DND-41 (cell line): Measurements from ENCODE around the gene ST6GALNAC4.

ENCODE experiments used
- ATAC-seq: fragments of 200-7000 bp; cut with Tn5 transposase; 3 replicates; pipeline ENCODE4 v1.9.1; 2021; ENCODE audit warnings: low read depth; ENCODE audit not compliant: insufficient read depth
- DNase-seq: peaks from one replicate; pipeline ENCODE4 v3.0.0-alpha.2; 2020
- H2AFZ ChIP-seq: 2 replicates; pipeline ENCODE4 v1.6.0; 2012; ENCODE audit warnings: low read depth, low read length
- H3K27ac ChIP-seq: 2 replicates; pipeline ENCODE4 v1.5.1; 2012; ENCODE audit warnings: low read length, inconsistent platforms
- H3K27me3 ChIP-seq: fragments of 200-600 bp; sonication (generic); 2 replicates; pipeline ENCODE4 v1.6.0; 2012; ENCODE audit warnings: low read length, mild to moderate bottlenecking, inconsistent platforms; ENCODE audit not compliant: insufficient read depth, poor library complexity
- H3K36me3 ChIP-seq: 2 replicates; pipeline ENCODE4 v1.5.1; 2012; ENCODE audit warnings: low read length, inconsistent platforms; ENCODE audit not compliant: insufficient read depth
- H3K4me1 ChIP-seq: 2 replicates; pipeline ENCODE4 v1.5.1; 2012; ENCODE audit warnings: mild to moderate bottlenecking, low read length; ENCODE audit not compliant: insufficient read depth
- H3K4me2 ChIP-seq: 2 replicates; pipeline ENCODE4 v1.6.0; 2012; ENCODE audit warnings: mild to moderate bottlenecking, moderate library complexity, low read length, inconsistent platforms; ENCODE audit not compliant: insufficient read depth
- H3K4me3 ChIP-seq, 2 experiments: fragments of 200-600 bp in 1 of 2; shearing (Covaris generic) in 1 of 2; 2 replicates each; pipeline ENCODE4 v1.5.1; 2012 to 2016; ENCODE audit warnings: inconsistent platforms in 2 of 2, low read length in 2 of 2, mild to moderate bottlenecking in 2 of 2, low read depth in 1 of 2, moderate library complexity in 1 of 2
- H3K79me2 ChIP-seq: 2 replicates; pipeline ENCODE4 v1.6.0; 2012; ENCODE audit warnings: low read length, inconsistent platforms; ENCODE audit not compliant: insufficient read depth
- H3K9ac ChIP-seq: 2 replicates; pipeline ENCODE4 v1.6.0; 2012; ENCODE audit warnings: low read depth, mild to moderate bottlenecking, inconsistent platforms, low read length, moderate library complexity
- H3K9me3 ChIP-seq: 2 replicates; pipeline ENCODE4 v1.5.1; 2012; ENCODE audit warnings: low read length, moderate library complexity, mild to moderate bottlenecking, inconsistent platforms; ENCODE audit not compliant: insufficient read depth, severe bottlenecking
- H4K20me1 ChIP-seq: 2 replicates; pipeline ENCODE4 v1.6.0; 2012; ENCODE audit warnings: low read length; ENCODE audit not compliant: insufficient read depth
- EZH2 ChIP-seq: IDR thresholded peaks from 3 replicates; pipeline ENCODE4 v1.6.1; 2012; ENCODE audit warnings: borderline replicate concordance, low read depth, mild to moderate bottlenecking, moderate library complexity, low read length, inconsistent platforms; ENCODE audit not compliant: severe bottlenecking
- TF ChIP-seq, protein P1 (sequence below): IDR thresholded peaks from 2 replicates; pipeline ENCODE4 v1.5.1; 2012; ENCODE audit warnings: borderline replicate concordance, low read length, moderate library complexity, mild to moderate bottlenecking; ENCODE audit not compliant: poor library complexity, severe bottlenecking; ENCODE audit errors: extremely low read depth

ST6GALNAC4 gene

DNA sequence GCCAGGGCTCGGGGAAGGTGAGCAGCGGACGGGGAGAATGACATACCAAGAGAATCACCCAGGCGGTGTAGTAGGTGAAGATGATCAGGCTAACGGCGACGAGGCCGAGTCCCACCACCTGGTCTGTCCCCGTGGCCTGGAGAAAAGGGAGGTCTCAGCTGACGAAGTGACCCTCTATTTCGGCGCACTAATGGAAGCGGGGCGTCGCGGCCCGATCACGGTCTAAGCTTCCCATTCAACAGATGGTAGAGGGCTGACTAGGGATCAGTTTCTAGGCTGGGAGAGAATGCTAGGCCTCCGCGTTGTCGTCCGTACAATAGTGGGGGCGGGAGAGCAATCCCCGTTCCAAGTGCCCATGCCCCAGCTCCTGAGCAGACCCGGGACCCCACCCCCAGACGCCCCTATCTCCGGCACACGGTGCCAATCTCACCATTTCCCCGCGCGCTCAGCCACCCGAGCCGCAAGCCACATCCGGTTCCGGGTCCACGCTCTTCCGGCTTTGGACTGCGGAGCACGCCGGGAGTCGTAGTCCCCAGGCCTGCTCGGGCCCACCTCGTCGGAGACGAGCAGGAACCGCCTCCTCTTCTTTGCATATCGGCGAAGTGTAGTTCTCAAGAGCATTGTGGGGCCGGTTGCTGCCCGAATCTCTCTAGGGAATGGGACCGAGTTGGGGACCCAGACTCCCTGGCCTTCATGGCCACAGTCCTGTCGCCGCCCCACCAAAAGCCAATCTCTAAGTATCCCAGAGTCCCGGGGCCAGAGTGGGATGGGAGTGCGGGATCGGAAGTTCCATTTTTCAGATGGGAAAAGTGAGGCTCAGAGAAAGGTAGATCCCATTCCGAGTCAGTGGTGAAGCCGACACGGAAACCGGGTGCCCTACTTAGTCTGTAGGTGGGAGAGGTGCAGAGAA is 20.8 kb upstream of the ST6GALNAC4 start, which contains the start of gene DPM2:
TSS of gene DPM2 (minus strand) at position 467 of the 910 bp plus-strand sequence. CDS start at position 433, 34 bp downstream.
- Histone ChIP-seq H3K27ac (peak within 1 kb of the TSS; percentile 86), H2AFZ (peak within 1 kb of the TSS; percentile 83), H3K9ac (peak within 1 kb of the TSS; percentile 74), H3K4me3 (peak within 1 kb of the TSS; percentile 85 to 91), H3K27me3 (no peaks in the 10 kb centered on the region), H3K4me2 (peak within 1 kb of the TSS; percentile 74), H4K20me1 (peaks cover 32% of the 10 kb centered on the region), H3K9me3 (no peaks in the 10 kb centered on the region), H3K4me1 (peaks cover 37% of the 10 kb centered on the region), H3K79me2 (peaks cover 38% of the 10 kb centered on the region), H3K36me3 (peaks cover 31% of the 10 kb centered on the region)
- TF ChIP-seq, protein P1, sequence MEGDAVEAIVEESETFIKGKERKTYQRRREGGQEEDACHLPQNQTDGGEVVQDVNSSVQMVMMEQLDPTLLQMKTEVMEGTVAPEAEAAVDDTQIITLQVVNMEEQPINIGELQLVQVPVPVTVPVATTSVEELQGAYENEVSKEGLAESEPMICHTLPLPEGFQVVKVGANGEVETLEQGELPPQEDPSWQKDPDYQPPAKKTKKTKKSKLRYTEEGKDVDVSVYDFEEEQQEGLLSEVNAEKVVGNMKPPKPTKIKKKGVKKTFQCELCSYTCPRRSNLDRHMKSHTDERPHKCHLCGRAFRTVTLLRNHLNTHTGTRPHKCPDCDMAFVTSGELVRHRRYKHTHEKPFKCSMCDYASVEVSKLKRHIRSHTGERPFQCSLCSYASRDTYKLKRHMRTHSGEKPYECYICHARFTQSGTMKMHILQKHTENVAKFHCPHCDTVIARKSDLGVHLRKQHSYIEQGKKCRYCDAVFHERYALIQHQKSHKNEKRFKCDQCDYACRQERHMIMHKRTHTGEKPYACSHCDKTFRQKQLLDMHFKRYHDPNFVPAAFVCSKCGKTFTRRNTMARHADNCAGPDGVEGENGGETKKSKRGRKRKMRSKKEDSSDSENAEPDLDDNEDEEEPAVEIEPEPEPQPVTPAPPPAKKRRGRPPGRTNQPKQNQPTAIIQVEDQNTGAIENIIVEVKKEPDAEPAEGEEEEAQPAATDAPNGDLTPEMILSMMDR: no peak
- no peak for TF ChIP-seq EZH2
- peak; percentile 87 for DNase-seq
- peak; percentile 97 for ATAC-seq

- Histone ChIP-seq H3K27me3 (no peaks in the 10 kb centered on the region), H3K9me3 (no peaks in the 10 kb centered on the region), H3K4me1 (peaks cover 37% of the 10 kb centered on the region), H3K79me2 (peaks cover 38% of the 10 kb centered on the region), H3K27ac (peak overlapping the region; percentile 86), H3K4me2 (peak overlapping the region; percentile 74), H4K20me1 (peaks cover 32% of the 10 kb centered on the region), H3K9ac (peak overlapping the region; percentile 74), H3K4me3 (peak overlapping the region; percentile 85 to 91), H2AFZ (peak overlapping the region; percentile 83), H3K36me3 (peaks cover 26% of the 10 kb centered on the region)
- DNase-seq (no peak), ATAC-seq (no peak)
- no peak for TF ChIP-seq EZH2
Measured at GRCh38 chr9:127937056-127937387, 20.2 kb upstream of the ST6GALNAC4 start.

DNA sequence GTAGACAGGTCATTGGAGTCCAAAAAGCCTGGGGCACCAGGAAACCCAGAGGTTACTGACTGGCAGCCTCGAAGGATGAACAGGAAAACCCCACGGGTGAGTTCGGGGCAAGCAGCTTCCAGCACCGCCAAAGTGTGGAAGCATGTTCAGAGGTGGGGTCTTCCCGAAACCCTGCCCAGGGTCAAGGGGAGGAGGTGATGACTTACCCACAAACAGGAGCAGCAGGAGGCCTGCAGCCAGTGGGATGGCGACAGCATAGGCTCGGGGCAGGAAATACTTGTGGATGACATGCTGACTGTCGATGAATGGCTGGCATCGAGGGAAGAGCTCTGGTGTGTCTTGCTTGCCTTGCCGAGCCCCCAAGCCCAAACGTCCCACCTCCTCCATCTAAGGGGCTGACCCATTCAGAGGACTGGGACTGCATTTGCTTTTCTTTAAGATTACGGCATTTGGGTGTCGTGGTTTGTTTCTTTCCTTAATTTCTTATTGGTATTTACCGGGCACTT is 19.6 kb upstream of the ST6GALNAC4 start:
- H3K9ac ChIP-seq: peak overlapping the region; percentile 74
- peaks cover 38% of the 10 kb centered on the region for H3K79me2 ChIP-seq
- H4K20me1 ChIP-seq: peaks cover 32% of the 10 kb centered on the region
- H3K27ac ChIP-seq: peak overlapping the region; percentile 86
- ATAC-seq: no peak
- peaks cover 26% of the 10 kb centered on the region for H3K36me3 ChIP-seq
- H3K9me3 ChIP-seq: no peaks in the 10 kb centered on the region
- TF ChIP-seq, protein P1: no peak
- no peak for TF ChIP-seq EZH2
- peaks cover 37% of the 10 kb centered on the region for H3K4me1 ChIP-seq
- no peak overlapping the region for H2AFZ ChIP-seq
- H3K4me3 ChIP-seq: peak overlapping the region; percentile 85 to 91; a peak in 3 of 4 replicates
- peak overlapping the region; percentile 74 for H3K4me2 ChIP-seq
- DNase-seq: no peak
- no peaks in the 10 kb centered on the region for H3K27me3 ChIP-seq

DNA sequence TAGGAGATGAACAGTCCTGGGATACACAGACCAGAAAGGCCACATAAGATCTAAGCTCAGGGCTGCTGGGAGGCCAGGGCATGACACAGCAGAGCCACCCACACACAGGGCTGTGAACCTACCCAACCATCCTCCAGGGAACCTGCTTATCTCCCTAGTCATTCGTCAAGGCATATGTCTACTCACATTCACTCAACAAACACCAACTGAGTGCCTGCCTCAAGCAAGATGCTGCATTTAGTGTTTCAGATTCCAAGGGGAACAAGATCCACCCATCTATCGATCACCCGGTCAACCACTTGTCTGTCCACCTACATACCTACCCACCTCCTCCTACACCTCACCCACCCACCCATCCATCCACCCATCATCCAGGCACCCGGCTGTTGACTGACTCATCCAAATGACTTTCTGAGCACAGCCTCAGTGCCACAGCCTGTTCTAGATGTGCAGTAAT is 19.0 kb upstream of the ST6GALNAC4 start:
- peak overlapping the region; percentile 36; the same call in 1 of the 2 replicates for H3K27ac ChIP-seq

More for the DNA sequence above, 19.0 kb upstream of the ST6GALNAC4 start:
- peaks cover 37% of the 10 kb centered on the region for H3K4me1 ChIP-seq
- no peak overlapping the region for H2AFZ ChIP-seq
- peak overlapping the region; percentile 74 for H3K9ac ChIP-seq
- peaks cover 26% of the 10 kb centered on the region for H3K36me3 ChIP-seq
- TF ChIP-seq, protein P1: no peak
- TF ChIP-seq EZH2: no peak
- ATAC-seq (no peak), DNase-seq (no peak)
- peaks cover 32% of the 10 kb centered on the region for H4K20me1 ChIP-seq
- H3K4me2 ChIP-seq: peak overlapping the region; percentile 74
- no peaks in the 10 kb centered on the region for H3K27me3 ChIP-seq
- H3K79me2 ChIP-seq: peaks cover 38% of the 10 kb centered on the region
- H3K9me3 ChIP-seq: no peaks in the 10 kb centered on the region
- H3K4me3 ChIP-seq: peak overlapping the region in 1 of 2 experiments; percentile 91; a peak in 3 of 4 replicates
